ENCODE measurements around the gene PLP1.

PLP1 gene

DNA sequence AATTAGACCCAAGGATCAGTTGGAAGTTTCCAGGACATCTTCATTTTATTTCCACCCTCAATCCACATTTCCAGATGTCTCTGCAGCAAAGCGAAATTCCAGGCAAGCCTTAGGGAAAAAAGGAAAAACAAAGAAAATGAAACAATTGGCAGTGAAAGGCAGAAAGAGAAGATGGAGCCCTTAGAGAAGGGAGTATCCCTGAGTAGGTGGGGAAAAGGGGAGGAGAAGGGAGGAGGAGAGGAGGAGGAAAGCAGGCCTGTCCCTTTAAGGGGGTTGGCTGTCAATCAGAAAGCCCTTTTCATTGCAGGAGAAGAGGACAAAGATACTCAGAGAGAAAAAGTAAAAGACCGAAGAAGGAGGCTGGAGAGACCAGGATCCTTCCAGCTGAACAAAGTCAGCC is at the start of gene PLP1:
Gene PLP1 (plus strand): TSS at position 295 of the 400 bp plus-strand sequence. CDS start 156 bp downstream, outside the sequence.
- TF ChIP-seq, protein P1, sequence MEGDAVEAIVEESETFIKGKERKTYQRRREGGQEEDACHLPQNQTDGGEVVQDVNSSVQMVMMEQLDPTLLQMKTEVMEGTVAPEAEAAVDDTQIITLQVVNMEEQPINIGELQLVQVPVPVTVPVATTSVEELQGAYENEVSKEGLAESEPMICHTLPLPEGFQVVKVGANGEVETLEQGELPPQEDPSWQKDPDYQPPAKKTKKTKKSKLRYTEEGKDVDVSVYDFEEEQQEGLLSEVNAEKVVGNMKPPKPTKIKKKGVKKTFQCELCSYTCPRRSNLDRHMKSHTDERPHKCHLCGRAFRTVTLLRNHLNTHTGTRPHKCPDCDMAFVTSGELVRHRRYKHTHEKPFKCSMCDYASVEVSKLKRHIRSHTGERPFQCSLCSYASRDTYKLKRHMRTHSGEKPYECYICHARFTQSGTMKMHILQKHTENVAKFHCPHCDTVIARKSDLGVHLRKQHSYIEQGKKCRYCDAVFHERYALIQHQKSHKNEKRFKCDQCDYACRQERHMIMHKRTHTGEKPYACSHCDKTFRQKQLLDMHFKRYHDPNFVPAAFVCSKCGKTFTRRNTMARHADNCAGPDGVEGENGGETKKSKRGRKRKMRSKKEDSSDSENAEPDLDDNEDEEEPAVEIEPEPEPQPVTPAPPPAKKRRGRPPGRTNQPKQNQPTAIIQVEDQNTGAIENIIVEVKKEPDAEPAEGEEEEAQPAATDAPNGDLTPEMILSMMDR (IDR thresholded peaks at IDR 0.05; ENCODE audit: control extremely low read depth, extremely low read depth, low read depth, missing control alignments), result no peak
- POLR2A ChIA-PET, result no interaction called here
- CTCF ChIA-PET, result no interaction called here
- no peak for DNase-seq (ENCODE audit: extremely low spot score)

GRCh38 chrX:103727115-103727514 is 49.5 kb upstream of the PLP1 start:
- DNase-seq (ENCODE audit: extremely low spot score), result no peak
- ChIA-PET POLR2A (no interaction called here), CTCF (interaction anchor here (1.2 kb wide), 1 partner anchor 15 kb away, joined by 3 read pairs; no protein-coding TSS in a partner anchor)
- TF ChIP-seq, protein P1 (IDR thresholded peaks at IDR 0.05; ENCODE audit: control extremely low read depth, extremely low read depth, low read depth, missing control alignments), result no peak

DNA sequence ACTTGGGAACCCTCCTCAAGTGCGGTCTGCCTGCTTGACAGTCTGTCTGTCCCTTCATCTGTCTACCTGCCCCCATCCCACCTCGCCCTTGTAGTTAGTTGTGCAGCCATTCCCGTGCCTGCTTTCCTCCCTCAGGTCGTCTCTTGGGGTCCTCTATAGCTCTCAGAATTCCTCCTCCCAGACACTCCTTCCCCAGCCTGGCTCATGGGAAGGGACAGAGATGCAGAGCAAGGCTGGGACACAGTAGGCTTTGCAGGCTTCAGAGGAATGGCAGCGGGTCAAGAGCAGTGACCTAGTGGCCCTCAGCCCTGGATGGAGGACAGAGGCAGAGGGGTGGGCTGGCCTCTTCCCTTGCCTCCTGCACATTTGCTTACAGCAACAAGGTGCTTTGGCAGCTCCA is 47.6 kb upstream of the PLP1 start:
- TF ChIP-seq, protein P1 (IDR thresholded peaks at IDR 0.05; ENCODE audit: control extremely low read depth, extremely low read depth, low read depth, missing control alignments), result no peak
- POLR2A ChIA-PET, result no interaction called here
- CTCF ChIA-PET, result interaction anchor here (1.9 kb wide), 1 partner anchor 17 kb away, joined by 4 read pairs; no protein-coding TSS in a partner anchor
- no peak for DNase-seq (ENCODE audit: extremely low spot score)

DNA sequence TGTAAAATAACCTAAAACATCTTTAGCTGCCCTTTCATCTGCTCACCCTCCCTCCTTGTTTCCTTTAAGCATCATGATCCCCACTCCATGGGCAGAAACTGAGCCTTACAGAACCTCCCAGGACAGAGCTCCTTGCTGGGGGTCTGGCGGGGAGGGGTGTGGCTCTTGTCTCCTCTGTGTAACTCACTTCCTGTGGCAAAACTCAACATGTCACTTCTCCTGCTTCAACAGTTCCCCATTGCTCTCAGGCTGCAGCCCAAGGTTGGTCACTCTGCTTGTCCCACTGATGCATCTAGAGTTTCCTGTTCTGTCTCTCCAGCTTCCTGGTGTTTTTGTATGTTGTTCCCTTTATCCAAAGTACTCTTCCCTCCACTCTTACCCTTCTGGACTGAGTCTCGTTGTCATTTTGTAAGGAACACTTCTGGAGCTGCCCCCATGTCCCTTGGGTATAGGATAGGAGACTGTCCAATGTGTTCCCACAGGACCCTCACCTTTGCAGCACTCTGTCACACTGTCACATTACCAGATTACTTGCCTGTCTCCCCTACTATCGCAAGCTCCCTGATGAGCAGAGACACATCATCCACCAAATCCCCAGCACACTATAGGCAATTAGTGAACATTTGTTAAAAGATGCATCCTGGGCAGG is 46.4 kb upstream of the PLP1 start:
- POLR2A ChIA-PET, result no interaction called here
- TF ChIP-seq, protein P1 (IDR thresholded peaks at IDR 0.05; ENCODE audit: control extremely low read depth, extremely low read depth, low read depth, missing control alignments), result no peak
- CTCF ChIA-PET, result interaction anchor here (1.3 to 1.9 kb wide), 4 partner anchors 9 to 20 kb away, joined by 3 to 5 read pairs (median 4); no protein-coding TSS in a partner anchor
- DNase-seq (ENCODE audit: extremely low spot score), result no peak

- DNase-seq (ENCODE audit: extremely low spot score), result no peak
- POLR2A ChIA-PET, result no interaction called here
- TF ChIP-seq, protein P1 (IDR thresholded peaks at IDR 0.05; ENCODE audit: control extremely low read depth, extremely low read depth, low read depth, missing control alignments), result no peak
- CTCF ChIA-PET, result interaction anchor here (1.3 to 1.9 kb wide), 4 partner anchors 10 to 21 kb away, joined by 3 to 5 read pairs (median 4); no protein-coding TSS in a partner anchor
Observed at GRCh38 chrX:103730796-103731493, 45.7 kb upstream of the PLP1 start.

GRCh38 chrX:103733017-103733416 is 43.6 kb upstream of the PLP1 start:
- TF ChIP-seq, protein P1 (IDR thresholded peaks at IDR 0.05; ENCODE audit: control extremely low read depth, extremely low read depth, low read depth, missing control alignments), result no peak
- CTCF ChIA-PET, result no interaction called here
- POLR2A ChIA-PET, result no interaction called here
- no peak for DNase-seq (ENCODE audit: extremely low spot score)

All from GM10248 (cell line).